NCI-H1417 (cell line): ENCODE data around the gene RPS18.

Source experiments
- DNase-seq, 3 experiments: peaks; one replicate each; lab custom pipeline; 2025; lab: John Stamatoyannopoulos, UW

RPS18 gene

DNA sequence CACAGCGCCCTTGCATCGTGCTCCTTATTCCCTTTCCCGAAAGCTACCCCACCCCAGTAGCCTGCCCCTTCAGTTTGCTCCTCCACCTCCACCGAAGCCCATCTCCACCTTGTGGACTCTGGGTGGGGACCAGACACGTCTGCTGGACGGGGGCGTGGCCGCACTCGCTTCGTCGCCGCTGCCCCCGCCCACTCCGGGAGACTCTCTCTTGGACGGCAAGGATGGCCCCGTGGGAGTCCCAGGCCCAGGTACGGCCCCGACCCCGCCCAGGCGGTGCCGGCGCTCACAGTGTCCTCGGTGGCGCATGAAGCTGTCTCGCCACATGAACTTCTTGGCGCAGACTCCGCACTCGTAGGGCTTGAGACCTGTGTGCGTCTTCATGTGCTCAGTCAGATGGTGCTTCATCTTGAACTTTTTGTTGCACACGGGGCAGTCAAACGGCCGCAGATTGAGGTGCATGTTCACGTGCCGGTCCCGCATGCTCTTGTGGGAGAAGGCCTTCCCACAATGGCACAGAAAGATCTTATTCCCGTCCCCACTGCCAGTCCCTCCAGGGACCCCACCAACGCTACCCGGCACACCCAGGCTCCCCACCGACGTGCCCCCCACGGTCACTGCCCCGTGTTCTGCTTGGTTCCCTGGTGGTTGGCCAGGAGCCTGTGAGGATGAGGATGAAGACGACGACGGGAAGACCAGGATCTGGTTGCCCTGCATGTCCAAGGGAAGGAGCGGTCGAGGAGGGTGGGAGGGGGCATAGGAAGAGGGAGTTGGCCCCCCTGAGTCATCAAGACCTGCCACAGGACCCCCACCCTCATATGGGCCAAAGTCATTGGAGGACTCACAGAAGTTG lies 43.3 kb downstream of the RPS18 start:
- peak in 1 of 3 experiments; percentile 77 for DNase-seq

DNA sequence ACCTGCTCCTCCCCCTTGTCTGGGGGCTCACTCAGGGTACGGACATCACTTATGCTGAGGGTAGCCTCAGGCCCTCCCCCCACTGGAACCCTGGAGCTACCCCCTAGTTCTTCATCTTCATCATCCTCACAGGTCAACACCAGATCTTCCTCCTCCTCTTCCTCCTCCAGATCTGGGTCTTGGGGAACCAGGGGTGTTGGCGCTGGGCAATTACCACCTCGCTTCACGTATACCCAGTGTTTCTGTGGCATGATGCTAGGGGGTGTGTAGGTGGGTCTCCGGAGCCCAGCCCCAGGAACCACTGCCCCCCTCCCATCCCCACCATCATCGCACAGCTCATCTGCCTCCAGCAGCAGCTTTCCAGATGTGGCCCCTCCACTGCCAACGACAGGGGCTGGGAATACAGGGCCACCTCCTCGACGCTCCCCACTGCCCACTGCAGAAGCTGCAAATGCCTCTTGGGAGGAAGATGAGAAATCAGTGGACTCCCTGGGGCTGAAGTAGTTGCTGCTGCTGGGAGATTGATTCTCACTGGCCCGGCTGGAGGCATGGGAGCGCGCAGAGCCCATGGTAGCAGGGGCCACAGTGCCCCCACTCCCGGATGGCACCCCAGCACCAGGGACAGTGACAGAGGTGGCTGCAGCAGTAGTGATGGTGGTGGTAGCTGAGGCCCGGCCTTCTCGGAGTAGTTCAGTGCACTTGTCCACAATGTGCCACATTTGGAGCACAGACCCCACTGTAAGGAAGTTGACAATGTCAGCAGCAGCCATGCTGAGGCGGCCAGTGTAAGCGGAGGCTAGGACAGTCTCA lies 44.1 kb downstream of the RPS18 start:
- DNase-seq: no peak

DNA sequence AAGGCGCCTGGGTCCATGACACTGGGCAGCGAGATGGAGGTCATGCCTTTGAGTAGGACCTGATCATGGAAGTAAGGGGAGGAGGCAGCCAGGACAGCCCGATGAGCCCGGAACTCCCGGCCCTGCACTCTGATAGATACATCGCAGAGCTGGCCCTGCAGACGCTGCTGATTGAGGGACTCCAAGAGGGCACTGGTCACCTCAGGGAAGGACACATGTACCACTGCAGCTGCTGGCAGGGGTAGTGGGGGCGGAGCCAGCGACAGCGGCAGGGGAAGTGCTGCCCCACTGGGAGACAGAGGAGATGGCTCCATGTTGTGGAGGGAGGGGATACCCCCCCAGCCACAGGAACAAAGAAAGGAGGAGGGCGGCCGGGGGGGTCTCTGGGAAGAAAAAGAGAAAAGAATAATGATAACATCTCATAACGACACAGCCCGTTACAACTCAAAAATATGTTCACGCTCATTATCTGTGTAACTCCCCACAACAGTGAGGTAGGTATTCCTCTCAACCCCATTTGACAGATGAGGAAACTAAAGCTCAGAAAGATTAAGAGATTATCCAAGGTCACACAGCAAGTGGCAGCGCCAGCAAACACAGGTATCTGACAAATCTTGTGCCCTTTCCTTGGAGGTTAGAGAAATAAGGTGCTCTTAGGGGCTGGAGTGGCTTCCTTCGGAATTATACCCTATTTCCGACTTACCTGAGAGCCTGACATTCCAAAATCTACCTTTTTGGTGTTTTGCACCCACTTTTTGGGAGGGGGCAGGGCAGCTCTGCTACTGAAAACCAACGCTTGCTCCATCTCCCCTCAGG lies 44.9 kb downstream of the RPS18 start:
- DNase-seq: peak in 1 of 3 experiments; percentile 64

DNA sequence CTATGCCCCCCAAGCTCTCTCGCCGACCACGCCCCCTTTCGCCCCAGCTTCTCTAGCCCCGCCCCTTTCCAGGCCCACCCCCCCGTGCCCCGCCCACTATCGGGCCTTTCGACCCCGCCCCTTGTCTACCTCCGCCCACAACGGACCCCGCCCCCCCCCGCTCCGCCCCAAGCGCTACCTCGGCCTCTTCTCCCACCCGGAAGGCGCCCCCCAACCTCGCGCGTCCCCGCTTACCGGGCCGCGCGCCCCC lies 45.5 kb downstream of the RPS18 start:
- peak in 1 of 3 experiments; percentile 72 for DNase-seq

DNA sequence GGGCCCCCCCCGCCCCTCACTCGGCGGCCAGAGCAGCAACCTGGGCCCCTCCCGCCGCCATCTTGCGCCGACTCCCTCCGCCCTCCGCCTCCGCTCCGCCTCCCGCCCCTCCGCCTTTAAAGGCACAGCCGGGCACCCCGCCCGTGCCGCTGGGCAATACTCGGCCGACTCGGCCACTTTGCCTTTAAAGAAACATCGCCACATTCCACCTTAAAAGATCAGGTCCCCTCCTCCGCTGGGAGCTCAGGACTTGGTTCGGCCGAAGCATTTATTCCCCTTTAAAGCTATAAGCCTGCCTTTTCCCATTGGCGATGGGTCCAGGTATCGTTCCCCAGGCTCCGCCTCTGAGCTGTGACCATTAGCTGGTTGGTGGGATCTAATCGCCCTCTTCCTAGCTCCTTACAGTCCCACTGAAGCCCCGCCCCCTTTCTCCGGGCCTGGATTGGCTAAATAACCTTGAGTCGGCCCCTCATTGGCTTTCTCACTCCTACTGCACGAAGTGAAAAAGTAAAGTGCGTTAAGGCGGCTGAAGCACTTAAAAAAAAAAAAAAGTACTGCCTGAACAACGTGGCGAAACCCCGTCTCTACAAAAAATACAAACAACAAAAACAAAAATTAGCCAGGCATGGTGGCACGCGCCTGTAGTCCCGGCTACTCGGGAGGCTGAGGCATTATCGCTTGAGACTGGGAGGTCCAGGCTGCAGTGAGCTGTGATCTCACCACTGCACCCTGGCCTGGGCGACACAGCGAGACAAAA lies 46.0 kb downstream of the RPS18 start, which contains the start of gene ZBTB22:
ZBTB22 (minus strand) TSS at position 76 of the 757 bp plus-strand sequence. CDS start 828 bp downstream, outside the sequence.
- DNase-seq: peak; percentile 97 to 99 (median 99)

DNA sequence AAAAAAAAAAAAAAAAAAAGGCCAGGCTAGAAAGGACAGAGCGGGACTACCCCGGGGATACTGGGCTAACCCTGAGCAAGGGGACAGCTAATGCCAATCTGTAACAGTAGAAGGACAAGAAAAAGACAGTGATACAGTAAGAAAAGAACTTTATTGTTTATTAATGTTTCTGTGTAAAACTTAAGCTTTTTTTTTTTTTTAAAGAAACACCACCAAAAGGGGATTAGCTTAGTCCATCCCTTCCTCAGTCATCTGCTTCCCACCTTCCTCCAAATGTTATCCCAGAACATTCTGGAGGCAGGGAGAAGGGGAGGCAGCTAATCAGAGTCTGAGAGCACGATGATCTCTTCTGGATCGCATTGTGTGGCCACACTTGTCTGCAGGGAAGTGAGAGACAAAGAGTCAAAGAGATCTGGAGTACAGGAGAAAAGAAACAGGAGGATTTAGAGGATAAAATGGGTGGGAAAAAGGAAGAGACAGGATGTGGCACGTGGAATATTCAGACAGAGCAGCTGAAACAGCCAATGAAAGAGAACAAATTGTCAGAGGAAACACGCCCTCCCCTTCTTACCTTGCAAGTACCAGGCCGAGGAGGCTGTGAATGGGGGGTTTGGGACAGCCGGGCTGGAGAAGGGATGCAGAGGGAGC lies 46.7 kb downstream of the RPS18 start:
- no peak for DNase-seq

DNA sequence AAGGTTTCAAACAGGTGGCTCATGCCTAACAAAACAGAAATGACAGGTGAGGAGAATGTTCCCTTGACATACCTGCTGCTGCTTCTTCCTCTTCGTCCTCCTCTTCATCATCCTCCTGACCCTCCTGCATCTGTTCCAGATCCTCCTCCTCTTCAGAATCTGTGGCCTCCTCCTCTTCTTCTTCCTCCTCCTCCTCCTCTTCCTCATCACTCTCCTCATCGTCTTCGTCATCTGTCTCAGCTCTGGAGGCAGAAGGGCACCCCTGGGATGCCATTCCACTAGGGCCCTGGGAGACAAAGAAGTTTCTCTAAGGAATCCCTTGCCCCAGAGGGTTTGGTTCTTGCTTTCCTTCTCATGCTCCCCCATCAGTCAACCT lies 48.1 kb downstream of the RPS18 start:
- no peak for DNase-seq

DNA sequence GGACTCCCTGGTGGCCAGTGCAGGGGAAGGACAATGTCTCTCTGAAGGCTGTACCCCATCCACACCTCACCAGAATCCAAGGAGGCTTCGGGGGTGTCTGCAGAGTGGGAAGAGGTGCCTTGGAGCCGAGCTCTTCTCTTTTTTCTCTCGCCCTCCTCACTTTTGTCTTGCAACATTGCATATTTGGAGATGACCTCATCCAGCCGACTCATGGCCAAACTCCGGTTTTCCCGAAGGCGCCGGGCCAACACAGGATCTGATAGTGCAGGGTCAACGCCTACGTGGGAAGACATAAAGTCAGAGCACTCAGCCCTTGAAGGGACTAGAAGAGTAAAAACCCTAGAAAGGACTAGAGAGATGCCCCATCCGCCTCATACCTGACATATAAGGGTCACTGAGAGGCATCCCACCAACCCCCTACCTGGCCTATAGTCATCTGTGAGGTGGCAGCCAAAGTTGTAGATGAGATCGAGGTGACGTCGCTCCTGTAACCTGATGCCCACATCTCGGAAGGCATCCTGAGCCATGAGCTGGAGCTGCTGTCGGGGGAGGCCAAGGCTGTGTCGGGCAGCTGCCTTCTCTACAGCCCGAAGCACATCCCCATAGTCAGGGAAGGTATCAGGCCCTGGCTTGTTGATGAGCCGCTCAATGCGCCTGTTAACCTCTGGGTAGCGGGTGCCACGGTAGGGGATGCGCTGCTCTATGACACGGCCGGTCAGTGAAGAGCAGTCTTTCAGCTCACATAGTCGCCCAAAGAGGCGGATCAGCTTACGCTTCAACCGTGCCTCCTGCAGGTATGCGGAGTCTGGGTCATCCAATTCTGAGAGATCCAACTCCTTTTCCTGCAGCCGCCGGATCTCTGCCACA lies 48.7 kb downstream of the RPS18 start:
- no peak for DNase-seq

DNA sequence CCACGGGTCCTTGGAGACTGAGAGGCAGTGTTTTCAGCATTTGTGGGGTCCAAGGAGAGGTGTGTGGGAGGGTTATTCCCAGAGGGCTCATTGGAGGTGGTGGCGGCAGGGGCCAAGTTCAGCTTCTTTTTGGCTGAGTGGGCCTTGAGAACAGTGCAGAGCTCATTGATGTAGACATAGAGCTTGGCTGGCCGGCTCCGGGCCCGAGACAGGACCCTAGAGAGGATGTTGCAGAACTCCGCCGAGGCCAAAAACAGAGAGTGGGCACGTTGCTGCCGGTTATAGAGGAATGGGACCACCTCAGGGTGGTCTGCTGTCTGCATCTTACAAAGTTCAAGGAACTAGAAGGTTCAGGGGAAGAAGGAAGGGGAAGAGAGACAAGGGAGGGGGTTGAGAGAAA lies 49.4 kb downstream of the RPS18 start:
- no peak for DNase-seq

DNA sequence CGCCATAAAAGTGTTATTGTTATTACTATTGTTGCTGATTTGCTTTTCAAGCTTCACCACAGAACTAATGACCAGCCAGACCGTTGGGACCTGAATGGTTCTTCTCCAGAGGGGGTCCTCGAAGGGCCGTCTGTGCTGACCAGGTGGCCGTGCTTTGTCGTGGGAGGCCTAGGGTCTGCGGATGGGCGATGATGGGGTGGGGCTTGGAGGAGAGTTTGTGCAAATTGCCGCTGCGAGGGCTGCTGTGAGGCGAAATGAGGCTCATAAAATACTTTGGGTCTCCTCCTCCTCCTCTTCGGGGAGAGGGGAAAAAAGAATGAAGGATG lies 51.7 kb downstream of the RPS18 start:
- DNase-seq: peak in 2 of 3 experiments; percentile 89 to 94

DNA sequence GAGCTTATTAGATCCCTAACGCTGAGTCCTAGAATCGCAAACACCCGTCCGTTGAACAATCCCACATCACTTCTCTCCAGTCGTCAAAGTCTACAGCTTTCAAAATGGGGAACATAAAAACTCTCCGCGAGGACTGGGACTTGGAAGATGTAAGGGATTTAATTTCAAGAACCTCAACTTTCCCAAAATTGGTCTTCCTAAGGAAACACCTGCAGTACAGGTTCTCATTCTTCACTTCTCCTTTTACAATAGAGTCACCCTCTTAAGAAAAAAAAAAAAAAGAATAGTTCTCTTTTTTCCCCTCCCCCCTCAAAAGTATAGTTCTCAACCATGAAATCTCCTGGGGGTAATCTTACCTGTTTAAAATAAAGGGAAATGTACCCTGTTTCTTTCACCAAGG lies 52.2 kb downstream of the RPS18 start:
- DNase-seq: peak in 2 of 3 experiments; percentile 36 to 82
